ENCODE results near the gene ZBTB7C.

ZBTB7C gene

GRCh38 chr18:48385596-48385995, 23.6 kb downstream of the ZBTB7C start:
- Histone ChIP-seq H3K9me3 (ENCODE audit: control insufficient read depth in 1 of 2, low read length in 2 of 2) (no peaks in the 10 kb centered on the region), H3K36me3 (ENCODE audit: control insufficient read depth in 1 of 2, insufficient read depth in 2 of 2, low read length in 2 of 2) (no peaks in the 10 kb centered on the region), H3K4me1 (ENCODE audit: control insufficient read depth in 1 of 2, insufficient read depth in 2 of 2, low read length in 2 of 2) (no peaks in the 10 kb centered on the region), H3K27me3 (ENCODE audit: low read depth, low read length) (no peaks in the 10 kb centered on the region), H3K27ac (ENCODE audit: low read length) (no peak overlapping the region), H3K4me3 (ENCODE audit: low read depth in 1 of 2, low read length in 2 of 2) (no peak overlapping the region)

GRCh38 chr18:48376934-48377333, 32.2 kb downstream of the ZBTB7C start:
- Histone ChIP-seq H3K4me3 (ENCODE audit: low read depth in 1 of 2, low read length in 2 of 2) (no peak overlapping the region), H3K4me1 (ENCODE audit: control insufficient read depth in 1 of 2, insufficient read depth in 2 of 2, low read length in 2 of 2) (no peaks in the 10 kb centered on the region), H3K27ac (ENCODE audit: low read length) (no peak overlapping the region), H3K9me3 (ENCODE audit: control insufficient read depth in 1 of 2, low read length in 2 of 2) (no peaks in the 10 kb centered on the region), H3K36me3 (ENCODE audit: control insufficient read depth in 1 of 2, insufficient read depth in 2 of 2, low read length in 2 of 2) (no peaks in the 10 kb centered on the region), H3K27me3 (ENCODE audit: low read depth, low read length) (no peaks in the 10 kb centered on the region)

- no peaks in the 10 kb centered on the region for H3K36me3 ChIP-seq (ENCODE audit: control insufficient read depth in 1 of 2, insufficient read depth in 2 of 2, low read length in 2 of 2)
- no peaks in the 10 kb centered on the region for H3K27me3 ChIP-seq (ENCODE audit: low read depth, low read length)
- H3K4me3 ChIP-seq (ENCODE audit: low read depth in 1 of 2, low read length in 2 of 2): no peak overlapping the region
- H3K27ac ChIP-seq (ENCODE audit: low read length): no peak overlapping the region
- no peaks in the 10 kb centered on the region for H3K9me3 ChIP-seq (ENCODE audit: control insufficient read depth in 1 of 2, low read length in 2 of 2)
- H3K4me1 ChIP-seq (ENCODE audit: control insufficient read depth in 1 of 2, insufficient read depth in 2 of 2, low read length in 2 of 2): no peaks in the 10 kb centered on the region
Observed at GRCh38 chr18:48376406-48376805, 32.8 kb downstream of the ZBTB7C start.

- H3K27ac ChIP-seq (ENCODE audit: low read length): no peak overlapping the region
- no peaks in the 10 kb centered on the region for H3K27me3 ChIP-seq (ENCODE audit: low read depth, low read length)
- H3K9me3 ChIP-seq (ENCODE audit: control insufficient read depth in 1 of 2, low read length in 2 of 2): no peaks in the 10 kb centered on the region
- H3K4me3 ChIP-seq (ENCODE audit: low read depth in 1 of 2, low read length in 2 of 2): no peak overlapping the region
- no peaks in the 10 kb centered on the region for H3K36me3 ChIP-seq (ENCODE audit: control insufficient read depth in 1 of 2, insufficient read depth in 2 of 2, low read length in 2 of 2)
- no peaks in the 10 kb centered on the region for H3K4me1 ChIP-seq (ENCODE audit: control insufficient read depth in 1 of 2, insufficient read depth in 2 of 2, low read length in 2 of 2)
Observed at GRCh38 chr18:48375150-48375800, 33.9 kb downstream of the ZBTB7C start.

GRCh38 chr18:48374423-48375149, 34.6 kb downstream of the ZBTB7C start:
- Histone ChIP-seq H3K27me3 (ENCODE audit: low read depth, low read length) (no peaks in the 10 kb centered on the region), H3K4me3 (ENCODE audit: low read depth in 1 of 2, low read length in 2 of 2) (no peak overlapping the region), H3K9me3 (ENCODE audit: control insufficient read depth in 1 of 2, low read length in 2 of 2) (no peaks in the 10 kb centered on the region), H3K4me1 (ENCODE audit: control insufficient read depth in 1 of 2, insufficient read depth in 2 of 2, low read length in 2 of 2) (no peaks in the 10 kb centered on the region), H3K27ac (ENCODE audit: low read length) (no peak overlapping the region), H3K36me3 (ENCODE audit: control insufficient read depth in 1 of 2, insufficient read depth in 2 of 2, low read length in 2 of 2) (no peaks in the 10 kb centered on the region)

GRCh38 chr18:48371854-48372602, 37.2 kb downstream of the ZBTB7C start:
- no peaks in the 10 kb centered on the region for H3K4me1 ChIP-seq (ENCODE audit: control insufficient read depth in 1 of 2, insufficient read depth in 2 of 2, low read length in 2 of 2)
- no peaks in the 10 kb centered on the region for H3K36me3 ChIP-seq (ENCODE audit: control insufficient read depth in 1 of 2, insufficient read depth in 2 of 2, low read length in 2 of 2)
- H3K4me3 ChIP-seq (ENCODE audit: low read depth in 1 of 2, low read length in 2 of 2): no peak overlapping the region
- no peaks in the 10 kb centered on the region for H3K27me3 ChIP-seq (ENCODE audit: low read depth, low read length)
- H3K27ac ChIP-seq (ENCODE audit: low read length): no peak overlapping the region
- no peaks in the 10 kb centered on the region for H3K9me3 ChIP-seq (ENCODE audit: control insufficient read depth in 1 of 2, low read length in 2 of 2)

- Histone ChIP-seq H3K4me1 (ENCODE audit: control insufficient read depth in 1 of 2, insufficient read depth in 2 of 2, low read length in 2 of 2) (no peaks in the 10 kb centered on the region), H3K27me3 (ENCODE audit: low read depth, low read length) (no peaks in the 10 kb centered on the region), H3K9me3 (ENCODE audit: control insufficient read depth in 1 of 2, low read length in 2 of 2) (peaks cover 0 to 6% of the 10 kb centered on the region in 2 donors), H3K36me3 (ENCODE audit: control insufficient read depth in 1 of 2, insufficient read depth in 2 of 2, low read length in 2 of 2) (no peaks in the 10 kb centered on the region), H3K27ac (ENCODE audit: low read length) (no peak overlapping the region), H3K4me3 (ENCODE audit: low read depth in 1 of 2, low read length in 2 of 2) (no peak overlapping the region)
Observed at GRCh38 chr18:48367557-48367956, 41.6 kb downstream of the ZBTB7C start.

GRCh38 chr18:48365965-48366364, 43.2 kb downstream of the ZBTB7C start:
- Histone ChIP-seq H3K36me3 (ENCODE audit: control insufficient read depth in 1 of 2, insufficient read depth in 2 of 2, low read length in 2 of 2) (no peaks in the 10 kb centered on the region), H3K27ac (ENCODE audit: low read length) (no peak overlapping the region)

GRCh38 chr18:48364146-48364545, 45.0 kb downstream of the ZBTB7C start:
- Histone ChIP-seq H3K36me3 (ENCODE audit: control insufficient read depth in 1 of 2, insufficient read depth in 2 of 2, low read length in 2 of 2) (no peaks in the 10 kb centered on the region), H3K27me3 (ENCODE audit: low read depth, low read length) (no peaks in the 10 kb centered on the region), H3K9me3 (ENCODE audit: control insufficient read depth in 1 of 2, low read length in 2 of 2) (peaks cover 0 to 6% of the 10 kb centered on the region in 2 donors), H3K27ac (ENCODE audit: low read length) (no peak overlapping the region), H3K4me3 (ENCODE audit: low read depth in 1 of 2, low read length in 2 of 2) (no peak overlapping the region), H3K4me1 (ENCODE audit: control insufficient read depth in 1 of 2, insufficient read depth in 2 of 2, low read length in 2 of 2) (no peaks in the 10 kb centered on the region)

More at GRCh38 chr18:48365965-48366364, 43.2 kb downstream of the ZBTB7C start:
- no peaks in the 10 kb centered on the region for H3K27me3 ChIP-seq (ENCODE audit: low read depth, low read length)
- H3K4me3 ChIP-seq (ENCODE audit: low read depth in 1 of 2, low read length in 2 of 2): no peak overlapping the region
- no peaks in the 10 kb centered on the region for H3K4me1 ChIP-seq (ENCODE audit: control insufficient read depth in 1 of 2, insufficient read depth in 2 of 2, low read length in 2 of 2)
- H3K9me3 ChIP-seq (ENCODE audit: control insufficient read depth in 1 of 2, low read length in 2 of 2): peaks cover 0 to 6% of the 10 kb centered on the region in 2 donors

- Histone ChIP-seq H3K4me1 (ENCODE audit: control insufficient read depth in 1 of 2, insufficient read depth in 2 of 2, low read length in 2 of 2) (no peaks in the 10 kb centered on the region), H3K27ac (ENCODE audit: low read length) (no peak overlapping the region), H3K9me3 (ENCODE audit: control insufficient read depth in 1 of 2, low read length in 2 of 2) (peaks cover 0 to 6% of the 10 kb centered on the region in 2 donors), H3K27me3 (ENCODE audit: low read depth, low read length) (no peaks in the 10 kb centered on the region), H3K36me3 (ENCODE audit: control insufficient read depth in 1 of 2, insufficient read depth in 2 of 2, low read length in 2 of 2) (no peaks in the 10 kb centered on the region), H3K4me3 (ENCODE audit: low read depth in 1 of 2, low read length in 2 of 2) (no peak overlapping the region)
Observed at GRCh38 chr18:48363175-48363574, 46.0 kb downstream of the ZBTB7C start.

- no peak overlapping the region for H3K4me3 ChIP-seq (ENCODE audit: low read depth in 1 of 2, low read length in 2 of 2)
- no peaks in the 10 kb centered on the region for H3K27me3 ChIP-seq (ENCODE audit: low read depth, low read length)
- no peaks in the 10 kb centered on the region for H3K36me3 ChIP-seq (ENCODE audit: control insufficient read depth in 1 of 2, insufficient read depth in 2 of 2, low read length in 2 of 2)
- no peak overlapping the region for H3K27ac ChIP-seq (ENCODE audit: low read length)
- H3K4me1 ChIP-seq (ENCODE audit: control insufficient read depth in 1 of 2, insufficient read depth in 2 of 2, low read length in 2 of 2): no peaks in the 10 kb centered on the region
- H3K9me3 ChIP-seq (ENCODE audit: control insufficient read depth in 1 of 2, low read length in 2 of 2): peaks cover 0 to 6% of the 10 kb centered on the region in 2 donors
Observed at GRCh38 chr18:48361801-48362200, 47.4 kb downstream of the ZBTB7C start.
